Left renal cortex interstitium (tissue), 4 donors: ENCODE results near the gene HKDC1. TPM values are rescaled to one million over a fixed set of nuclear protein-coding genes. Genes with fewer than 3 reads are reported as not detected.
A peak's percentile ranks its signal among the peaks of the same experiment; 100 is the strongest.
"Not testable (repeated sequence)": the region's sequence is repeated elsewhere in the genome, so short reads cannot be mapped to it uniquely, and the experiment has no call there.

Experiments used
- DNase-seq, 4 donors: peaks; one replicate each; pipeline ENCODE4 v3.0.0-alpha.2; 2013; ENCODE audit warnings: low read depth in 4 of 4, low spot score in 2 of 4, missing footprints in 1 of 4
- polyA plus RNA-seq, 4 donors: library from polyadenylated mRNA; unstranded; fragments of 120-200 nt; gene quantifications; one replicate each; pipeline ENCODE4 v1.2.1, GENCODE V29; 2013; ENCODE audit not compliant: insufficient read length in 4 of 4

HKDC1 gene
- 10 to 100 TPM; 14.0 to 20.7 (median 14.7) TPM for polyA plus RNA-seq

DNA sequence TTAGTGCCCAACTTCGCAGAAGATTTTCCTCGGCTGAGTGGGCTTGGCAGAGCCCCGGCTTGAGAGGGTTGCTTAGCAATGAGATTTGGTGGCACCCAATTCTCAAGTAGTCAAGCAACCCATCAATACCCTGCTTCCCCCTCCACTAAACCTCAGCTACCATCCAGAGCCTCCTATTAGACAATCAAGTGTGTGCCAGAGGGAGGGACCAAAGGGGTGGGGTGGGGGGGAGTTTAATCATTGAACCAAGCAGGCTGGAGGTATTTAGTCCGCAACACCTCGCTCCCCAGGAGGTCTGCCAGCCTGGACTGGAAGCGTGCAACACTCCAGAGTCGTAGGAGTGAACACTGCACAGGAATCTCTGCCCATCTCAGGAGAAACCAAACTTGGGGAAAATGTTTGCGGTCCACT, at the start of gene HKDC1:
HKDC1 (plus strand) TSS at position 292 of the 411 bp plus-strand sequence; CDS start at position 396, 104 bp downstream.
- DNase-seq: no peak

DNA sequence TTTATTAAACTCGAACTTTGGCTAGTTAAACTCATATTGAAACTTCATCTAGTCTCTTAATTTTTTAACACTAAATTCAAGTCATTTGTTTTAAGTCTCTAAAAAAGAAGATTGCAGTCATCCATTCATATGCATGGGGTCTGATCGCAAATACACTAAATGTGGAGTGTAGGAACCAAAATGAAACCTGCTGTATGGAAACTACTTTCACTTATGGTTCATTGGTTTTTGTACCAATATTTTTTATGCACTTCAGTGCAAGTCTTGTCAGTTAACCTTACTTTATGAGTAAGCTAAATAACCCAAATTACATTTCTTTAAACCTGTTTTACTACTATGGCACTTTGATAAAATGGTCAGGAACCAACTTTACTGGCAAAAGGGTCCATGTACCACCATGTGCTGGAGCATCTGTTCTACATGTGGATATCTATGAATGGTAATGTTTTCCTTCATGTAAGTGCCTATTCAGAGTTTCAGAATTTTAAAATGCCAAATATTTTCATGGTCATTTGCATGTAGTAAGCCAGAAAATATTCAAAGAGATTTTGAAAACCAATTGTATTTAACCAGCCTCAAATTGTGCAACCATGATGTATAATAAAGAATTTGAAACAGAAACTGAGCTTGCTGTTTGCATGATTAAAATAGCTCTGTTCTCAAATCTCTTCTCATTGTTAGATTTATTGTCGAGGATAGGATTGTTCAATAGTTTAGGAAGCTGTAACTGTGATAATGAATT, 47.7 kb upstream of the HKDC1 start:
- DNase-seq: no peak

DNA sequence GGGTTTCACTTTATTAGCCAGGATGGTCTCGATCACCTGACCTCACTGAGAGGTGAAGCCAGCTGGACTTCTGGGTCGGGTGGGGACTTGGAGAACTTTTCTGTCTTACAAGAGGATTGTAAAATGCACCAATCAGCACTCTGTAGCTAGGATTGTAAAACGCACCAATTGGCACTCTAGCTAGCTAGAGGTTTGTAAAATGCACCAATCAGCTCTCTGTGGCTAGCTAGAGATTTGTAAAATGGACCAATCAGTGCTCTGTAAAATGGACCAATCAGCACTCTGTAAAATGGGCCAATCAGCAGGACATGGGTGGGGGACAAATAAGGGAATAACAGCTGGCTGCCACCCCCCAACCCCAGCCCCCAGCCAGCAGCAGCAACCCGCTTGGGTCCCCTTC, 44.8 kb upstream of the HKDC1 start:
- not testable (repeated sequence) for DNase-seq

- no peak for DNase-seq
Measured at GRCh38 chr10:69176823-69177222, 43.3 kb upstream of the HKDC1 start.

DNA sequence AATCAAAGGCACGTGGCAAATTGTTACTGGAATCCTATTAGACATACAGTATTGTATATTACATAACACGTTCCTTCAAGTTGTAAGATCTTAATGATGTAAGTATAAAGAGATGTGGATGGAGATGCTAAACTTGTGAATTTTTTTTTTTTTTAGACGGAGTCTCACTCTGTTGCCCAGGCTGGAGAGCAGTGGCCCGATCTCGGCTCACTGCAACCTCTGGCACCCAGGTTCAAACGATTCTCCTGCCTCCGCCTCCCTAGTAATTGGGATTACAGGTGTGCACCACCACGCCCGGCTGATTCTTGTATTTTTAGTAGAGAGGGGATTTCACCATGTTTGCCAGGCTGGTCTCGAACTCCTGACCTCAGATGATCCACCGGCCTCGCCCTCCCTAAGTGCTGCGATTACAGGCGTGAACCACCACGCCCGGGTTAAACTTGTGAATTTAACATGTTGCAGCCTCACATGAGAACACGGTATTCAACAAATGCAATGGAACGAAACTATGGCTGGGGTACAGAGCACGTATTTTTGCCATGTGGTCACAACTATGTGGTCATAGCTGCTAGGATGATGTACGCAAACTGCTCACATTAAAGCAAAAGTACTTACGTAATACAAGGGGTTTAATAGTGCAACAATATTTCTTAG, 40.9 kb upstream of the HKDC1 start:
- no peak for DNase-seq

DNA sequence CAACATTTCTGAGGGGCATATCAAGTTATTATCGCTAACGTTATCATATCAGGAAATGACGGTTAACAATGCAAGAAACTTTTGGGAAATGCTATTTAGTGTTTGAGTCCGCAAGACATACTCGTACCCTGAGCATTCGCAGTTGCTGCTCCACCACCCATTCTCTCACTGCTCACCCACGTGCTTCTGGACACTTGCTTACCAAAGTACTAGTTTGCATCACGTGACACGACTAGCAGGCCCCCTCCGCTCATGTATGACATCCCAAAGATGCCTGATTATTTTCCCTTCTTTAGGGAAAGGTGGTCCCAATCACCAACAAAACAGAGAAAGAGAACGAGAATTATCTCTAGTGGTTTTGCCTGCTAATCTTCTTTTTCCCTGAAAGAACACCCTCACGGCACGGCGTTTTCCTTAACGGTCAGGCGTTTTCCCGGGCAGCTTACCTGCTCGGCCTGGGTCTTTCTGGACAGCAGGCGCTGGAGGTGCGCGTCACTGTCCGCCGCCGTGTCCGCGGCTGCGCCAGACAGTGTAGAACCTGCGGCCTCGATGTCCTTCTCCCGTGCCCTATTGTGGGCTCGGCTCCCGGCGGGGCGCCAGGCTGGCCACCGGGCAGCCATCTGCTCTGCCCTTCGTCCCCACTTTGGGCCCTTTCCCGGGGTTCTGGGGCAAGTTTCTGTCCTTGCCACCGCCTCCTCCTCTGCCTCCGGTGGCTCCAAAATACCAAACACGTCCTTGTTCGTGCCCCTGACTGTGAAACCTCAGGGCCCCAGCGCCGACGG, 40.2 kb upstream of the HKDC1 start, which contains the start of gene SUPV3L1:
SUPV3L1 (plus strand) TSS at position 492 of the 782 bp plus-strand sequence; CDS start at position 550, 58 bp downstream.
- peak; percentile 92 to 99 (median 96) for DNase-seq

GRCh38 chr10:69180525-69181204, 39.5 kb upstream of the HKDC1 start:
- no peak for DNase-seq

DNA sequence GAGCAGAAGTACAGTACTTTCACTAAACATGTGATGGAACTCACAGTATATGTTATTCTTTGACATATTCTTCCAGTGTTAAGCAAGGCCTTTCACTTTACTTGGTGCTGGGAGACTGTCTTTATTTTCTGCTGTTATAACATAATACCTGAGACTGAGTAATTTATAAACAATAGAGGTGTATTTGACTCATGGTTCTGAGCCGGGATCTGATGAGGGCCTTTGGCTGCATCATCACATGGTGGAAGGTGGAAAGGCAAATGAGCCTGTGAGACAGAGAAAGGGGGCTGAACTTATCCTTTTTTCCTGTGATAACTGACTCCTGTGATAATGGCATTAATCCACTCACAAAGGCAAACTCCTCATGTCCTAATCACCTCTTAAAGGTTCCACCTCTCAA, 38.7 kb upstream of the HKDC1 start:
- no peak for DNase-seq

- no peak for DNase-seq
Measured at GRCh38 chr10:69182005-69182404, 38.1 kb upstream of the HKDC1 start.

DNA sequence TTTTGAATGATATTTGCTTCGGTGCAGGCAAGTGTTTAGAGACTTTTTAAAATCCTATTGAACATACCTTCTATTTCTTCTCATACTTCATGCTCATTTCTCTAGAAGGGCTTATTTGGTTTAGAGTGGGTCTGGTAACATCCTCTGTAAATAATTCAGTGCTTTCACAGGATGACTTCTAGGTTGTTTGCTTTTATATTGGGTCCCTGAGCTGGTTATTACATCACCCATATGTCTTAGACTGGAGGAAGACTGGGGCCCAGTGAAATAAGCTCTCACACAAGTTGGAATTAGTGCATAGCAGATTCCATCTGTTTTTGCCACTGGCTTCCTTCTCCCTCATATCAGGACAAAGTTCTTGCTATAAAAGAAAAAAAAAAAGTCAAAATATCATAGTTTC, 33.6 kb upstream of the HKDC1 start:
- DNase-seq: no peak

DNA sequence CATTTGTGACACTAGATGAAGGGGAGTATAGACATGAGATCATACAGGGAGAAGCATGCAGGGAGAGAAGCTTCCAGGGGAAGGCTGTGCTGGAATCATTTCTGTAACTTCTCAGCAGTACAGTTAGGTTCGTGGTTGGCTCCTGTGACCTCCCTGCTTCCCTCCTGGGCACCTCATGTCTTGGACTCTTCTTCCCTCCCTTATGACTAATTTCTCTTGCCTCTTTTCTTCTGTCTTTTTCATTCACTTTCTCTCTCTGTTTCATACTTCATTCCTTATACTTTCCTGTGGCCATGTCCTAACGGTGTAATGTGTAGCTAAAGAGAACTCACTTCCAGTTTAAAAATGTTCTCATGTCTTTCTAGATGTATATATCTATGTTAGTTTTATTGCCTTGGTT, 19.1 kb upstream of the HKDC1 start:
- DNase-seq: no peak

DNA sequence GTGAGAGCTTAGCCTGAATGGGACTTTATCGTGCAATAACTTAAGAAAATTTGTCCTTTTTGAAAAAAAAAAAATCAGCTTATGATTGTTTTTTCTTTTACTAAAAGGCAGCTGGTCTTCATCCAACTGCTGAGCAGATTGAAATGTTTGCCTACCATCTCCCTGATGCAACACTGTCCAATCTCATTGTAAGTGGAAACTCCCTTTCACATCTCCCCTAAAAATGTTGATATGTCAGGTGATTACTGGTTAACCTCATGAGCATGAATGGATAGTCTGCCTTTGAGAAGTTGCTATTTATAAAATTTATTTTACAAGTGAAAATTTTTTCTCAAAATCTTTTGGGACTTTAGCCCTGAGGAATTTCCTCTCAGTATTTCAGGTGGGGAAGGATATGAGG, 17.8 kb upstream of the HKDC1 start:
- DNase-seq: no peak

DNA sequence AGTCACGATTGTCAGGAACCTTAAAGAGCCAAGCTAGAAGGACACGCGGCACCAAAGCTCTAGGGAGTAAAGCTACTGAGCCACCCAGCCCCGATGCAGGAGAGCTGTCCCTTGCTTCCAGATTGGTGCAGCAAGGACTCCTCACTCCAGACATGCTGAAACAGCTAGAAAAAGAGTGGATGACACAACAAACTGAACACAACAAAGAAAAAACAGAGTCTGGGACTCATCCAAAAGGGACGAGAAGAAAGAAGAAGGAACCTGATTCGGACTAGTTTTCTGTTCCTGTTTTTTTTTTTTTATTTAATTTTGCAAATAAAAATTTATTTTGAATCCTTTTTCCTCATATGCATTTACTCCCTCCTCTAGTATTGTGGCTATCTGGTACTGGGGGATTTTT, 11.4 kb upstream of the HKDC1 start:
- no peak for DNase-seq

DNA sequence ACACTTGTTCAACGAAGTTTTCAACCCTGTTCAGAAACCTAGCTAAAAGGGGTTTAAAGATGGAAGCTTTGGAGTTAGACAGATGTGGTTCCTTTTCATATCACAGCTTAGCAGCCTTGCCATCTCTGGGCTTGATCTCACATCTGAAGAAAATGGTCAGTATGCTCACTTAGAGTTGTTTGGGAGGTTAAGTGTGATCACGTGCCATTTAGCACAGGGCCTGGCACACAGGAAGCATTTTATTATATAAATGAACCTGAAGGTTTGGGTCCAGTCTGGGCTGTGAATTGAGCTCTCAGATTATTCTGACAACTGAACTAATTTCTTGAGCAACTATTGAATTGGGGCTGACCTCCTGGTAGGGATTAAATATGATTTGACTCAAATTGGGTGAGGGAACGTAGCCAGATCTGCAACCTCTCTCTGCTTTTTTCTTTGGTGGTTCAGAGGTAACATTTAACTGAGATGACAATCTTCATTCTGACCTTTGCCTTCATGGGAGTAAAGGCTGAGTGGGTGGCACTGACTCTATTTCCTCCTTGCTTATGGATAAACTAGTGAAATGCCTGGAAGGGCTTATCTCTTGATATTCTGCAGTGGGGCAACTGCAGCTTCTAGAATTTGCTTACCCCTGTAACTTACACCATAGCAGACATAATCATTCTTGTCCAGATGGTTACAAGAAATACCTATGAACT, 10.2 kb upstream of the HKDC1 start:
- DNase-seq: no peak

DNA sequence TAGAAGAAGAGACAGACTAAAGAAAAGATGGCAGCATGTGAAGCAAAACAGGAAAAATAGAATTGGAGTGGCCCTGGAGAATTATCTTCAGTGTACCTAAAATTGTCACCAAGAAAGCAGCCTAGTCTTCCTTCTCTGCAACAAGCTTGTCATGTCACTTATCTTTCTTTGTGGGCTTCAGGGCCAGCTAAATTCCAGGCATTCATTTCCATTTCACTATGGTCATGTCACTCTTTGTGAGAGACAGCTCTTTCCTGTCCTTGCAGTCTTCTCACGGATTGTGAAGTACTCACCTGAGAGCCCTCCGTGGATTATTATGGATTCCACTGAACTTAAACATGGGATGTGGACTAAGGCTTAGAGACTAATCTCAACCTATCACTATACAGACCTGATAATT, 9.0 kb upstream of the HKDC1 start:
- DNase-seq: no peak

GRCh38 chr10:69211524-69211923, 8.6 kb upstream of the HKDC1 start:
- DNase-seq: no peak

DNA sequence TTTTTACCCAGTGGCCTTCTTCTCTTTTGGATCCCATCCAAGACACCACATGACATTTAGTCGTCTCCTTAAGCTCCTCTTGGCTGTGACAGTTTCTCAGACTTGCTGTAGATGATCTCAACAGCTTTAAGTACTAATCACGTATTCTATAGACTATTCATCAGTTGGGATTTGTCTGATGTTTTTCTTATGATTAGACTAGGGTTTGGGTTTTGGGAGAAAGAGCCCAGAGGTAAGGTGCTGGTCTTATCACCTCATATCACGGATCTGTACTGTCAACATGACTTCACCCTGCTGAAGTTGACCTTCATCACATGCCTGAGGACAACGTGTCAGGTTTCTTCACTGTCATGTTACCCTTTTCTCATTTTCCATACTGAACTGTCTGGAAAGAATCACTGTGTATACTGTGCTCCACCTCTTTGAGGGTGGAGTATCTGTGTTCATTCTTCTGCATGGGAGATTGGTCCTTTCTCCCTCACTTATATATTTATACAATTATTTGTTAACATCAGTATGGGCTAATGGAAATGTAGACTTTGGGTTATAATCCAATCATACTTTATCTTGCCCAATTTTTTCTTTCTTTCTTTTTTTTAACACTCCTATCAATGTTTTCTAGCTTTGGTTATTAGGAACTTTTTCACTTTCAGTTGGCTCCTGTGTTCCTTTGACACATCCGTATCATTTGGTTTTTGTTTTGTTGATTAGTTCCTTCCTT, 6.4 kb upstream of the HKDC1 start:
- no peak for DNase-seq

DNA sequence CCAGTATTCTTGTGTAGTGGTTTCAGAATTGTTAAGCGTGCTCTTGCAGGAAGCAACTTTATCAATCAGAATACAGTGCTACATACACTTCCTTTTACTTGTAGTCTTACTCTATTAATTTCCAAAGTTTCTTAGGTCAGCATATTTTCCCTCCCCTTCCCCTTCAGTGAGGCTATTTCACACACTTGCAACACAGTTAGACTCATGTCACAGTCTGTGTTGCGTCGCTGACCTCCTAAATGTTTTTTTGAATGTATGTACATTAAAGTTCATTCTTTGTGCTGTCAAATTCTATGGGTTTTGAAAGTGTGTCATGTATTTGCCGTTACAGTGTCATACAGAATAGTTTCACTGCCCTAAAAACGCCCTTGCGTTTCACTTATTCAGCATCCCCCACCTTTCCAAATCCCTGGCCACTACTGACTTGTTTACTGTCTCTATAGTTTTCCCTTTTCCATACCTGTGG, 5.4 kb upstream of the HKDC1 start:
- no peak for DNase-seq

DNA sequence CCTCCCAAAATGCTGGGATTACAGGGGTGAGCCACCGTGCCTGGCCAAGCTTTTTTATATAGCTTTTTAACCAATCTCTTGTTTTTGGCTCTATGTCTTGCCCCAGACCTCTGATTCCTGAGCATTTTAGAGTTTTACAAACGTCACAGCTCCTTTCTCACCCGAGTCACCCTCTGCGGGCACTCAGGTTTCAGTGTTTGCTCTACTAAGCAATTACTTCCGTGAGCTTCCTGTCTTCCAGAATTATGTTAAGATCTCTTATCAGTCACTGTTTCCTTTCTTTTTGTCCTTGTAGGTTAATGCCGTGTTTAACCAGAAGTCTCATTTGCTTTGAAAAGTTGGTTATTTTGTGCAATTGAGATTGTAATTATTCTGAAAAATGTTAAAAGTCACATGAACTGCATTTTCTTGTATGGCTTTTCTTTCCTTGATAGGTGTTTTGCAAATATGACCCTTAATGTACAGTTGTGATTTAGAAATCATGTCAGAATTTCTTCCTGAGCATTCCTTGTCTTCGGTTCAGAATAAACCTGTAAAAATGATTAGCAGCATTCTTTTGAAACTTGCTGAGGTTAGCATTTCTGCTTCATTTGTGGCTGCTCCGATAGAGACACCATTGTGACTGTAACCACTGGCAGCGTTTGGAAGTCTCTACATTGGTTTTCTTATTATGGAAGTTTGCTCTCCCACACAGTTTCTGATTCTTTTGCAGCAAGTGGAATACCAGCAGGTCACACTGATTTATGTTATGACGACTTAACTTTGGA, 4.5 kb upstream of the HKDC1 start:
- DNase-seq: no peak
